Measurements from ENCODE around the gene COX6A2. TPM values are rescaled to one million over a fixed set of nuclear protein-coding genes. Genes with fewer than 3 reads are reported as not detected.
A peak's percentile ranks its signal among the peaks of the same experiment; 100 is the strongest.

The COX6A2 gene
- total RNA-seq, 2 donors from 2014 or later, result not detected

GRCh38 chr16:31388535-31388934 lies 39.6 kb downstream of the COX6A2 start:
- Histone ChIP-seq H3K4me3 (no peak overlapping the region), H3K4me1 (no peaks in the 10 kb centered on the region), H3K9me3 (no peaks in the 10 kb centered on the region), H3K27ac (no peak overlapping the region), H3K27me3 (no peaks in the 10 kb centered on the region), H3K36me3 (no peaks in the 10 kb centered on the region), H3K9ac (ENCODE audit: low read depth in 2 of 2, low read length in 2 of 2) (no peak overlapping the region)
- TF ChIP-seq CTCF (IDR thresholded peaks at IDR 0.05), result no peak
- no peak for DNase-seq
- intact Hi-C loops (cut with DNase I), result no loop called here

- Histone ChIP-seq H3K4me3 (no peak overlapping the region), H3K9ac (ENCODE audit: low read depth in 2 of 2, low read length in 2 of 2) (no peak overlapping the region), H3K4me1 (no peaks in the 10 kb centered on the region), H3K9me3 (no peaks in the 10 kb centered on the region), H3K27ac (no peak overlapping the region), H3K27me3 (no peaks in the 10 kb centered on the region), H3K36me3 (no peaks in the 10 kb centered on the region)
- no peak for DNase-seq
- intact Hi-C loops (cut with DNase I), result no loop called here
- no peak for TF ChIP-seq CTCF (IDR thresholded peaks at IDR 0.05)
Measured at GRCh38 chr16:31386157-31386984, 41.8 kb downstream of the COX6A2 start.

- H3K9ac ChIP-seq (ENCODE audit: low read depth in 2 of 2, low read length in 2 of 2), result no peak overlapping the region
- intact Hi-C loops (cut with DNase I), result no loop called here
Measured at GRCh38 chr16:31385680-31386079, 42.5 kb downstream of the COX6A2 start.

GRCh38 chr16:31382485-31383161 lies 45.5 kb downstream of the COX6A2 start:
- H3K4me1 ChIP-seq, result no peaks in the 10 kb centered on the region
- H3K9ac ChIP-seq (ENCODE audit: low read depth in 2 of 2, low read length in 2 of 2), result no peak overlapping the region
- H3K27ac ChIP-seq, result no peak overlapping the region
- no peaks in the 10 kb centered on the region for H3K9me3 ChIP-seq
- TF ChIP-seq CTCF (IDR thresholded peaks at IDR 0.05), result peak; percentile 45
- H3K36me3 ChIP-seq, result no peaks in the 10 kb centered on the region
- intact Hi-C loops (cut with DNase I), result loop anchor here (5.0 kb wide), 1 partner anchor 395 kb away; the partner anchor contains the start of gene HSD3B7
- DNase-seq, result peak; percentile 59
- H3K4me3 ChIP-seq, result no peak overlapping the region
- no peaks in the 10 kb centered on the region for H3K27me3 ChIP-seq

More at GRCh38 chr16:31385680-31386079, 42.5 kb downstream of the COX6A2 start:
- H3K27me3 ChIP-seq, result no peaks in the 10 kb centered on the region
- H3K4me3 ChIP-seq, result no peak overlapping the region
- no peaks in the 10 kb centered on the region for H3K36me3 ChIP-seq
- H3K9me3 ChIP-seq, result no peaks in the 10 kb centered on the region
- no peak overlapping the region for H3K27ac ChIP-seq
- no peak for DNase-seq
- no peak for TF ChIP-seq CTCF (IDR thresholded peaks at IDR 0.05)
- no peaks in the 10 kb centered on the region for H3K4me1 ChIP-seq

- no peak for TF ChIP-seq CTCF (IDR thresholded peaks at IDR 0.05)
Measured at GRCh38 chr16:31380201-31380600, 48.0 kb downstream of the COX6A2 start.

More at GRCh38 chr16:31380201-31380600, 48.0 kb downstream of the COX6A2 start:
- no peaks in the 10 kb centered on the region for H3K36me3 ChIP-seq
- intact Hi-C loops (cut with DNase I), result loop anchor here (5.0 kb wide), 1 partner anchor 393 kb away; the partner anchor contains the start of gene HSD3B7
- no peak overlapping the region for H3K9ac ChIP-seq (ENCODE audit: low read depth in 2 of 2, low read length in 2 of 2)
- H3K27me3 ChIP-seq, result no peaks in the 10 kb centered on the region
- H3K4me3 ChIP-seq, result no peak overlapping the region
- no peaks in the 10 kb centered on the region for H3K4me1 ChIP-seq
- no peaks in the 10 kb centered on the region for H3K9me3 ChIP-seq
- no peak for DNase-seq
- H3K27ac ChIP-seq, result no peak overlapping the region

Other genes starting within 250 kb of the COX6A2 start
- 100 to 1,000 TPM; 134 to 252 TPM for gene FUS, start 248.2 kb downstream of the COX6A2 start, total RNA-seq
- 100 to 1,000 TPM; 118 to 119 TPM for gene PYCARD, start 225.6 kb downstream of the COX6A2 start, total RNA-seq
- under 1 TPM in 1 of 2 donors, not detected in 1; 0.02 TPM for gene TRIM72, start 214.2 kb downstream of the COX6A2 start, total RNA-seq
- not detected for gene PYDC1, start 211.2 kb downstream of the COX6A2 start, total RNA-seq
- 1 to 10 TPM; 2.7 to 3.7 TPM for gene ITGAM, start 168.4 kb downstream of the COX6A2 start, total RNA-seq
- 1 to 10 TPM; 1.4 to 5.9 TPM for gene ITGAX, start 73.2 kb downstream of the COX6A2 start, total RNA-seq
- gene ITGAD, start 35.0 kb downstream of the COX6A2 start, total RNA-seq, result under 1 TPM in 1 of 2 donors, not detected in 1; 0.05 TPM
- gene ZNF843, start 14.4 kb upstream of the COX6A2 start, total RNA-seq, result under 1 TPM; 0.17 to 0.45 TPM
- 10 to 100 TPM in 1 of 2 donors, 1 to 10 TPM in 1; 5.5 to 13.2 TPM for gene ARMC5, start 31.1 kb upstream of the COX6A2 start, total RNA-seq
- gene TGFB1I1, start 43.8 kb upstream of the COX6A2 start, total RNA-seq, result 10 to 100 TPM; 10.9 to 34.2 TPM
- gene SLC5A2, start 54.8 kb upstream of the COX6A2 start, total RNA-seq, result under 1 TPM; 0.20 to 0.21 TPM
- gene RUSF1, start 80.0 kb upstream of the COX6A2 start, total RNA-seq, result 10 to 100 TPM; 53.3 to 78.1 TPM
- gene AHSP, start 99.5 kb upstream of the COX6A2 start, total RNA-seq, result not detected